Renal cortex interstitium (tissue), 11 donors: ENCODE measurements around the gene AHCY. TPM values are rescaled to one million over a fixed set of nuclear protein-coding genes. Genes with fewer than 3 reads are reported as not detected.
"Not testable (repeated sequence)": the region's sequence is repeated elsewhere in the genome, so short reads cannot be mapped to it uniquely, and the experiment has no call there.

ENCODE experiments used
- DNase-seq, 11 donors: peaks; one replicate each; pipeline ENCODE4 v3.0.0-alpha.2; 2013; ENCODE audit warnings: low read depth in 9 of 11, low spot score in 4 of 11; ENCODE audit errors: extremely low read depth in 1 of 11
- polyA plus RNA-seq, 3 donors: library from polyadenylated mRNA; unstranded; fragments of 120-200 nt; gene quantifications; one replicate each; pipeline ENCODE4 v1.2.1, GENCODE V29; 2013; ENCODE audit not compliant: insufficient read length in 3 of 3

AHCY gene
- polyA plus RNA-seq, 3 donors: 188 to 205 (median 191) TPM

DNA sequence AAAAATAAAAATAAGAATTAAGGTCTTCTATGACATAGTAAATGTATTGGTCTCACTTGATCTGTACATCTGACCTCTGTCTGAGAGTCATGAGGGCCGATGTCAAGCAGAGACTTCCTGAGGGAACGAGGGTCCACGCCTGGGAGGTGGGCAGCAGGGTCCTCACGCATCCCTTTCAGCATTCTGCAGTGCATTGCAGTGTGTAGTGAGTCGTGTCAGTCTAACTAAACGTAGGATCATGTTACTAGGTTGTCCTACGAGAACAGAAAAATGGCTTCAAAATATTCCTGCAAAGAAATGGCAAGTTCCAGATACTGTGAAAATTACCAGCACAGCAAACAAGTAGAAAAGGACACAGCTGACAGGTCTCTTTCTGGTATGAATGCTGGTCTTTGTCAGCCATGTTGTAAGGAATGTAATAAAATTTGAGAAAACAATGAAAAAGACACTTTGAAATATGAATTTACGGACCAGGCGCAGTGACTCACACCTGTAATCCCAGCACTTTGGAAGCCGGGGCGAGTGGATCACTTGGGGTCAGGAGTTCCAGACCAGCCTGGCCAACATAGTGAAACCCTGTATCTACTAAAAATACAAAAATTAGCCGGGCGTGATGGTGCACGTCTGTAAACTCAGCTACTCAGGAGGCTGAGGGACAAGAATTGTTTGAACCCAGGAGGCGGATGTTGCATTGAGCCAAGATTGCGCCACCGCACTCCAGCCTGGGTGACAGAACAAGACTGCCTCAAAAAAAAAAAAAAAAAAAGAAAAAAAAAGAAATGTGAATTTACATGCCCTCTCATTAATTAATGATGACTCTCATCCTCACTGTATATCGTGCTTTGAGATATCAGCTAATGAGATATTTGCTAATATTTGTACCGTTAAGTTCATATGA, 2.4 kb upstream of the AHCY start:
- no peak for DNase-seq

DNA sequence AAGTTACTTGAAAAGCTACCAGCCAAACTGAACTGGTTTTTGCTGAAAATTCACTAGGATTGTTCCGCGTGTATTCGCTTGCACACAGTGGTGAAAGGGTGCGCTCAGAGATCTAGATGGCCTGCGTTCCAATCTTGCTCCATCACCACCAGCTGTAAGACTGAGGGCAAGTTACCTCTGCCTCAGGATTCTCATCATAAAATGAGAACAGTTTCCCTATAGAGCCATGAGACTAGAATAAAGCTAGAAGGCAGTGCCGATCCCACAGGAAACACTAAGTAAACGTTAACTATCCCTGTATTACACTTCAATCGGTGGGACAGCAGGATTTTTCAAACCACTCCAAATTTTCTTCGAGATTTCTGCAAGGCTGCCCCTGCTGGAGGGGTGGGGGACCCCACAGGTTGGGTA, 838 bp downstream of the AHCY start:
- no peak for DNase-seq

DNA sequence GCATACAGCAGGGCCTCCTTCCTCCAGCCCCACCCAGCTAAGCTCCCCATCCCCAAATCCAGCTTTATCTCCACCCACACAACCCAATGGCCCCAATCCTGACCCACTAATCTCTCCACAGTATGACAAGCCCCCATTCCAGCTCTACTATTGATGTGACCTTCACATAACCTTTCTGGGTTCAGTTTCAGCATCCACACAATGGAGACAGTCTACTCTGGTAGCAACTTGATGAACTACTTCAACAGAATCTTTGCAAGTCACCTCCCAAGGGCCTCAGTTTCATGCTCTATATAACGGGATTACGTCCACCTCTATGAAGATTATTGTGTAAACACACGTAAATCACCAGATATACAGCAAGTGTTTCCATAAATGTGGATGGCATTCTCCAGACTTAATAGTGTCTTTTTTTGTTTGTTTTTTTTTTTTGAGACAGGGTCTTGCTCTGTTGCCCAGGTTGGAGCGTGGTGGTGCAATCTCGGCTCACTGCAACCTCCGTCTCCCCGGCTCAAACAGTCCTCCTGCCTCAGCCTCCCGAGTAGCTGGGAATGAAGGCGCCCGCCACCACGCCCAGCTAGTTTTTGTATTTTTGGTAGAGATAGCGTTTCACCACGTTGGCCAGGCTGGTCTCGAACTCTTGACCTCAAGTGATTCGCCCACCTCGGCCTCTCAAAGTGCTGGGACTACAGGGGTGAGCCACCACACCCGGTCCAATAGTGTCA, 1.4 kb downstream of the AHCY start:
- no peak for DNase-seq

DNA sequence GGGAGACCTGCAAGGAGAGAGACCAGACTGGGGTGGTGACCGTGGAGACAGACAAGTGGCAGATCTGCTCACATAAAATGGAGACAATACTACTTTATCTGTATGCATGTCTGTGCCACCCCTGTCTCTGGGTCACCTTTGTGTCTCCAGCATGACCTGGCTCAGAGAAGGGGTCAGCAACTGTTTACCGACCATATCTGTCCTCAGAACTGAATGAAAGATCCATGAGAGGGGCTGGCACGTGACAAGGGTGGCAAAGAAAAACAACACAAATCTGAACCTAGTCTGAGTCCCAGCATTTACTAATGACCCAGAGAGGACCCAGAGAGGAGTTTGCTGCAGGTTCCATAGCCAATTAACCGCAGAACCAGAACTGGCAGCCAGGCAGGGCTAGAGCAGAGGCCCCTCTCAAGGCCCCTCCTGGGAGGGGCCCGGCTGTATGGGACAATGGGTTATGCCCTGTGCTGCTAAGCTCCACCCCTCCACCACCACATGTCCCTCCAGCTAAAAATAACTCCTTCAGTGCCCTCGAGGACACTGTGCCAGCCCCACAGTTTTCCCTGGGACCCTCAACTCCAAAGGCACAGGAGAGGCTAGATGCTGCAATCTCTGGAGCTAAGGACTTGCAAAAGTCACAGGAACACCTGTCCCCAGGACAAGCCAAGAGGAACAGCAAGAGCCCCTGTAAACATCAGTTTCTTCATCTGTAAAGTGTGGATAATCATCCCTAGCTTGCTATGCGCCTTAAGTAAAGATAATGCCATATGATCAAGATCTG, 2.2 kb downstream of the AHCY start:
- DNase-seq: no peak

DNA sequence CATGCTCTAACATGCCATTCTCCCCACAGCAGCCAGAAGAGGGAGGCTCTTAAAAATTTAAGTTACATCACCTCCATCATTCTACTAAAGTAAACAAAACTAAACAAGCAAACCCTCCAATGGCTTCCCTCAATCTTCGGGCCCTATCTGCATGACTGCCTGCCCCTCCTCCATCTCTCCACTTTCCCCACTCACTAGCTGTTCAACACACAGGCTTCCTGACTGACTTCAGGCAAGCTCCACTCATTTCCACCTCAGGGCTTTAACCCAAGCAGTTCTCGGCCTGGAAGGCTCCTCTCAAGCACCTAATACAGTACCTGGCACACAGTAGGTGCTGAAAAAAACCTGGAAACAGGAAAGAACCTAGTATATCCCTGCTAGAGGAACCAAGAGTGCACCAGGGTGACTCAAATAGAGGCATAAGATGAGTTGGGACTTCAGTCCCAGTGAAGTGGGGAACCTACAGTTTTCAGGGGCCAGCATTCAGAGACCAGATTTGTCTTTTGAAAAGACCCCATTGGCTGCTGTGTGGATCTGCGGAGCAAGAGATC, 2.8 kb downstream of the AHCY start:
- DNase-seq: no peak

DNA sequence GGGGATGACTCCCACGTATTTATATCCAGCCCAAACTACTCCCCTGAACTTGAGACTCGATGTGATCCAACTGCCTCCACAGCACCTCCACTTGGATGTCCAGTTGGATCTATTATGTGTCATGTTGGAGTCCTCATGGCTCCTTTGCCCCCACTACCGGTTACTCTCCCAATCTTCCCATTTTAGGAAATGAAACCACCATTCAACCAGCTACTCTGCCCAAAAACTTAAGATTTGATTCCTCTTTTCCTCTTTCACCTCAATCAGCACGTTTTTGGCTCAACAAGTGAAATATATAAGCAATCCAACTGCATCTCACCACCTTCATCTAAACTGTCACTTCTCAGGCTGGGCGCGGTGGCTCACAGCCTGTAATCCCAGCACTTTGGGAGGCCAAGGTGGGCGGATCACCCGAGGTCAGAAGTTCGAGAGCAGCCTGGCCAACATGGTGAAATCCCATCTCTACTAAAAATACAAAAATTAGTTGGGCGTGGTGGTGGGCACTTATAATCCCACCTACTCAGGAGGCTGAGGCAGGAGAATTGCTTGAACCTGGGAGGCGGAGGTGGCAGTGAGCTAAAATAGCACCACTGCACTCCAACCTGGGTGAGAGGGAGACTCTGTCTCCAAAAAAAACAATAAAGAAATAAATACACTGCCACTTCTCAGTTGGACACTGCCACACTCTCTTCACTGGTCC, 3.4 kb downstream of the AHCY start:
- DNase-seq: no peak

- DNase-seq: not testable (repeated sequence)
Observed at GRCh38 chr20:34298294-34298784, 4.8 kb downstream of the AHCY start.

- no peak for DNase-seq
Observed at GRCh38 chr20:34296468-34296867, 6.7 kb downstream of the AHCY start.

GRCh38 chr20:34295284-34295683, 7.9 kb downstream of the AHCY start:
- no peak for DNase-seq

GRCh38 chr20:34294563-34294962, 8.6 kb downstream of the AHCY start:
- no peak for DNase-seq

GRCh38 chr20:34293589-34293988, 9.6 kb downstream of the AHCY start:
- no peak for DNase-seq

- DNase-seq: no peak
Observed at GRCh38 chr20:34293119-34293518, 10.0 kb downstream of the AHCY start.

DNA sequence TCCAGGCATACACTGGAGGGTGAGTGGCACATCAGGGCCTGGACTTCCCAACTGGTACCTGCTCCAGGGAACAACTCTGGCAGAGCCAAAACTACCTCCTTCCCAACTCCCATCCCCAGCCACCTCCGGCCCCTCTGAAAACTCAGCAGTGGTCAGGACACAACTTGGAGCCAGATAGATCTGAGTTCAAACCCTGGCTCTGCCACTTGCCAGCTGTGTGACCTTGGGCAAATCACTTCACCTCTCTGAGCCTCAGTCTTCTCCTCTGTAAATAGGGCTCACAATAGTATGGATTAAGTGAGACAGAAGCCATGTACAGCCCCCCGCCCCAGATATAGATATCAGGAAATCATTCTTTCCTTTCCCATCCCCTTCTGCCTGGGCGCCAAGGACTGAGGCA, 10.7 kb downstream of the AHCY start:
- no peak for DNase-seq

- no peak for DNase-seq
Observed at GRCh38 chr20:34290471-34290870, 12.7 kb downstream of the AHCY start.

GRCh38 chr20:34287500-34287899, 15.7 kb downstream of the AHCY start:
- not testable (repeated sequence) for DNase-seq

- DNase-seq: no peak
Observed at GRCh38 chr20:34285450-34285849, 17.7 kb downstream of the AHCY start.

GRCh38 chr20:34283844-34284243, 19.3 kb downstream of the AHCY start:
- no peak for DNase-seq

DNA sequence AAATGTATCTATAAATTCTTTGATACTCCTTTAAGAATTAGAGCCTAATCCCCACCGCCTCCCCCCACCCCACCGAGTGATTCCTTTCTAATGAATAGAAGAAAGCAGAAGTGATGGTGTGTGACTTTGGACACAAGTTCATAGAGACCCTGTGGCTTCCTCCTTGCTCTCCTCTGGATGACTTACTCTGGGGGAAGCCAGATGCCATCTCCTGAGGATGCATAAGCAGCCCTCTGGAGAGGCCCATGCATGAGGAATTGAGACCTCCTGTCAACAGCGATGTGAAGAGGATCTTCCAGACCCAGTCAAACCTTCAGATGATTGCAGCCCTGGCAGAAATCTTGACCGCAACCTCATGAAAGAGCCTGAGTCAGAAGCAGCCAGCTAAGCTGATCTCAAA, 21.1 kb downstream of the AHCY start:
- DNase-seq: no peak

- no peak for DNase-seq
Observed at GRCh38 chr20:34281177-34281576, 22.0 kb downstream of the AHCY start.
